Testis (tissue), 3 donors: Measurements from ENCODE around the gene KIF5C. TPM values are rescaled to one million over a fixed set of nuclear protein-coding genes. Genes with fewer than 3 reads are reported as not detected.

Experiments
- DNase-seq: peaks from one replicate; pipeline ENCODE4 v3.0.0-alpha.2; 2019
- H3K27ac ChIP-seq, 2 donors: fragments of 200-600 bp; sonication (generic); one replicate each; pipeline ENCODE4 v1.5.1; 2019
- H3K27me3 ChIP-seq: fragments of 200-600 bp; sonication (generic); one replicate; pipeline ENCODE4 v1.5.1; 2019
- H3K36me3 ChIP-seq: fragments of 200-600 bp; sonication (generic); one replicate; pipeline ENCODE4 v1.5.1; 2017; ENCODE audit warnings: low read depth; ENCODE audit errors: missing control alignments
- H3K4me1 ChIP-seq: fragments of 200-600 bp; sonication (generic); one replicate; pipeline ENCODE4 v1.5.1; 2019
- H3K4me3 ChIP-seq, 2 donors: fragments of 200-600 bp; sonication (generic); one replicate each; pipeline ENCODE4 v1.5.1; 2017 to 2019
- H3K9me3 ChIP-seq: fragments of 200-600 bp; sonication (generic); one replicate; pipeline ENCODE4 v1.5.1; 2017
- CTCF ChIP-seq, 3 experiments: fragments of 450-650 bp in 2 of 3; fragments of 200-600 bp in 1 of 3; sonication (generic) in 1 of 3; IDR thresholded peaks; one replicate each; pipeline ENCODE4 v1.5.1; 2016 to 2019; ENCODE audit warnings: antibody characterized with exemption in 3 of 3, mild to moderate bottlenecking in 2 of 3, moderate library complexity in 1 of 3
- POLR2A ChIP-seq: fragments of 450-650 bp; IDR thresholded peaks from one replicate; pipeline ENCODE4 v1.6.1; 2017; ENCODE audit warnings: antibody characterized with exemption, mild to moderate bottlenecking, moderate library complexity
- WGBS, 2 donors: methylation state at CpG; one replicate each; pipeline ENCODE4 v1.1.5; 2018; 5-methylcytosine and 5-hydroxymethylcytosine counted together
- intact Hi-C: fragments of 100-400 bp; cut with DNase I; formaldehyde crosslinking; loops from one replicate; pipeline ENCODE4 v1.15.1; 2023; ENCODE audit warnings: low total_unique reads
- polyA plus RNA-seq: library from polyadenylated mRNA; stranded (reverse); fragments of 350-450 nt; fragmentation: Illumina TruSeq; extraction: RNeasy Lipid Tissue Mini Kit (QIAGEN cat#74804); gene quantifications from one replicate; pipeline ENCODE4 v1.2.3, GENCODE V29; 2014; ENCODE audit warnings: low read depth, low replicate concordance; ENCODE audit not compliant: insufficient read depth
- total RNA-seq, 2 donors: library from RNA; depleted of rRNA; stranded (reverse); fragments of >200 nt; gene quantifications; one replicate each; pipeline ENCODE4 v1.2.3, GENCODE V29; 2016

The KIF5C gene
- total and polyA plus RNA-seq, 3 donors from 2014 or later = 57.0 to 159 (median 146) TPM

GRCh38 chr2:148885209-148885608 is 10.2 kb downstream of the KIF5C start:
- Histone ChIP-seq H3K36me3 (no peaks in the 10 kb centered on the region), H3K27me3 (no peaks in the 10 kb centered on the region), H3K4me3 (no peak overlapping the region), H3K27ac (no peak overlapping the region), H3K9me3 (no peaks in the 10 kb centered on the region), H3K4me1 (peaks cover 8% of the 10 kb centered on the region)
- intact Hi-C loops = no loop called here
- 85 to 93% methylated on average over 9 to 10 of the region's 10 CpGs for WGBS, 2 donors
- DNase-seq = no peak
- TF ChIP-seq CTCF (IDR thresholded peaks at IDR 0.05) (no peak), POLR2A (no peak)

- 48 to 58% methylated on average over 3 of the region's 3 CpGs for WGBS, 2 donors
Measured at GRCh38 chr2:148885988-148886387, 11.0 kb downstream of the KIF5C start.

GRCh38 chr2:148887350-148888002 is 12.4 kb downstream of the KIF5C start:
- Histone ChIP-seq H3K27me3 (no peaks in the 10 kb centered on the region), H3K4me3 (peak overlapping the region; percentile 43 to 63), H3K36me3 (no peaks in the 10 kb centered on the region), H3K27ac (no peak overlapping the region), H3K9me3 (no peaks in the 10 kb centered on the region), H3K4me1 (peaks cover 8% of the 10 kb centered on the region)
- DNase-seq = no peak
- intact Hi-C loops = no loop called here
- TF ChIP-seq CTCF (IDR thresholded peaks at IDR 0.05) (no peak), POLR2A (no peak)
- 6 to 8% methylated on average over 19 of the region's 19 CpGs for WGBS, 2 donors

More at GRCh38 chr2:148885988-148886387, 11.0 kb downstream of the KIF5C start:
- DNase-seq = no peak
- H3K27ac ChIP-seq = no peak overlapping the region
- H3K4me3 ChIP-seq = no peak overlapping the region
- no peaks in the 10 kb centered on the region for H3K36me3 ChIP-seq
- H3K27me3 ChIP-seq = no peaks in the 10 kb centered on the region
- TF ChIP-seq CTCF (IDR thresholded peaks at IDR 0.05) = no peak
- no peak for TF ChIP-seq POLR2A
- H3K9me3 ChIP-seq = no peaks in the 10 kb centered on the region
- intact Hi-C loops = no loop called here
- H3K4me1 ChIP-seq = peaks cover 8% of the 10 kb centered on the region

- Histone ChIP-seq H3K4me3 (peak overlapping the region; percentile 43 to 63), H3K27ac (no peak overlapping the region), H3K4me1 (peaks cover 8% of the 10 kb centered on the region), H3K27me3 (no peaks in the 10 kb centered on the region), H3K9me3 (no peaks in the 10 kb centered on the region), H3K36me3 (no peaks in the 10 kb centered on the region)
- WGBS, 2 donors = 8 to 16% methylated on average over 9 to 34 of the region's 34 CpGs
- intact Hi-C loops = no loop called here
- TF ChIP-seq CTCF (IDR thresholded peaks at IDR 0.05) (no peak), POLR2A (no peak)
- no peak for DNase-seq
Measured at GRCh38 chr2:148888003-148888501, 13.0 kb downstream of the KIF5C start.

GRCh38 chr2:148888986-148889385 is 14.0 kb downstream of the KIF5C start:
- H3K36me3 ChIP-seq = no peaks in the 10 kb centered on the region
- DNase-seq = no peak
- no peaks in the 10 kb centered on the region for H3K9me3 ChIP-seq
- H3K4me1 ChIP-seq = peaks cover 8% of the 10 kb centered on the region
- no peaks in the 10 kb centered on the region for H3K27me3 ChIP-seq
- no peak overlapping the region for H3K4me3 ChIP-seq
- TF ChIP-seq POLR2A (no peak), CTCF (IDR thresholded peaks at IDR 0.05) (no peak)
- intact Hi-C loops = no loop called here
- no peak overlapping the region for H3K27ac ChIP-seq
